ENCODE results near the gene SLFNL1. TPM values are rescaled to one million over a fixed set of nuclear protein-coding genes. Genes with fewer than 3 reads are reported as not detected.

Gene SLFNL1
- total RNA-seq, 2 experiments from 2014 or later: 0.49 to 0.82 TPM

- POLR2A ChIA-PET: no interaction called here
- intact Hi-C loops (cut with micrococcal nuclease; ENCODE audit: unreplicated experiment): no loop called here
Measured at GRCh38 chr1:41017141-41018017, 4.1 kb downstream of the SLFNL1 start.

GRCh38 chr1:41015897-41016470 lies 5.5 kb downstream of the SLFNL1 start:
- H3K4me3 ChIP-seq (ENCODE audit: low read depth, low read length, poor library complexity, severe bottlenecking): no peak overlapping the region
- no peak overlapping the region for H2AFZ ChIP-seq (ENCODE audit: low read length)
- DNase-seq (ENCODE audit: low spot score): no peak
- no peaks in the 10 kb centered on the region for H3K9me3 ChIP-seq (ENCODE audit: low read length)
- H3K4me2 ChIP-seq (ENCODE audit: low read length): no peak overlapping the region
- intact Hi-C loops (cut with micrococcal nuclease; ENCODE audit: unreplicated experiment): no loop called here
- H3K4me1 ChIP-seq (ENCODE audit: insufficient read depth, low read length, poor library complexity, severe bottlenecking): peaks cover 13% of the 10 kb centered on the region
- no peak for TF ChIP-seq EZH2phosphoT487 (IDR thresholded peaks at IDR 0.05; ENCODE audit: borderline replicate concordance, low read depth, low read length)
- H3K27ac ChIP-seq (ENCODE audit: low read depth, low read length, poor library complexity, severe bottlenecking): peak overlapping the region; percentile 45
- ChIA-PET CTCF (ENCODE audit: unreplicated experiment) (no interaction called here), POLR2A (no interaction called here)
- H4K20me1 ChIP-seq (ENCODE audit: insufficient read depth, low read length): no peaks in the 10 kb centered on the region
- no peaks in the 10 kb centered on the region for H3K9me2 ChIP-seq (ENCODE audit: insufficient read depth, low read length)
- no TSS peak for BruUV-seq (replicated peaks)
- no peaks in the 10 kb centered on the region for H3K79me2 ChIP-seq (ENCODE audit: insufficient read depth, low read depth, low read length)
- H3K36me3 ChIP-seq (ENCODE audit: insufficient read depth, low read length): peaks cover 83% of the 10 kb centered on the region

More at GRCh38 chr1:41017141-41018017, 4.1 kb downstream of the SLFNL1 start:
- Histone ChIP-seq H3K4me3 (ENCODE audit: low read depth, low read length, poor library complexity, severe bottlenecking) (no peak overlapping the region), H3K36me3 (ENCODE audit: insufficient read depth, low read length) (peaks cover 69% of the 10 kb centered on the region), H3K79me2 (ENCODE audit: insufficient read depth, low read depth, low read length) (no peaks in the 10 kb centered on the region), H3K4me1 (ENCODE audit: insufficient read depth, low read length, poor library complexity, severe bottlenecking) (peaks cover 13% of the 10 kb centered on the region), H2AFZ (ENCODE audit: low read length) (no peak overlapping the region), H3K9me3 (ENCODE audit: low read length) (no peaks in the 10 kb centered on the region), H3K9me2 (ENCODE audit: insufficient read depth, low read length) (no peaks in the 10 kb centered on the region), H3K27ac (ENCODE audit: low read depth, low read length, poor library complexity, severe bottlenecking) (no peak overlapping the region), H3K4me2 (ENCODE audit: low read length) (no peak overlapping the region), H4K20me1 (ENCODE audit: insufficient read depth, low read length) (no peaks in the 10 kb centered on the region)
- TF ChIP-seq EZH2phosphoT487 (IDR thresholded peaks at IDR 0.05; ENCODE audit: borderline replicate concordance, low read depth, low read length): no peak
- TF ChIP-seq CTCF (conservative IDR thresholded peaks at IDR 0.05; ENCODE audit: low read length): no peak
- DNase-seq (ENCODE audit: low spot score): no peak
- no TSS peak for BruUV-seq (replicated peaks)
- CTCF ChIA-PET (ENCODE audit: unreplicated experiment): no interaction called here

GRCh38 chr1:41015281-41015896 lies 6.1 kb downstream of the SLFNL1 start:
- CTCF ChIA-PET (ENCODE audit: unreplicated experiment): no interaction called here
- peaks cover 88% of the 10 kb centered on the region for H3K36me3 ChIP-seq (ENCODE audit: insufficient read depth, low read length)
- no peak overlapping the region for H3K4me2 ChIP-seq (ENCODE audit: low read length)
- no peak overlapping the region for H3K4me3 ChIP-seq (ENCODE audit: low read depth, low read length, poor library complexity, severe bottlenecking)
- no peaks in the 10 kb centered on the region for H4K20me1 ChIP-seq (ENCODE audit: insufficient read depth, low read length)
- H3K27ac ChIP-seq (ENCODE audit: low read depth, low read length, poor library complexity, severe bottlenecking): peak overlapping the region; percentile 45
- POLR2A ChIA-PET: no interaction called here
- DNase-seq (ENCODE audit: low spot score): no peak
- H3K9me3 ChIP-seq (ENCODE audit: low read length): no peaks in the 10 kb centered on the region
- no peaks in the 10 kb centered on the region for H3K9me2 ChIP-seq (ENCODE audit: insufficient read depth, low read length)
- TF ChIP-seq EZH2phosphoT487 (IDR thresholded peaks at IDR 0.05; ENCODE audit: borderline replicate concordance, low read depth, low read length) (no peak), CTCF (conservative IDR thresholded peaks at IDR 0.05; ENCODE audit: low read length) (no peak)
- intact Hi-C loops (cut with micrococcal nuclease; ENCODE audit: unreplicated experiment): no loop called here
- no TSS peak for BruUV-seq (replicated peaks)
- H3K79me2 ChIP-seq (ENCODE audit: insufficient read depth, low read depth, low read length): no peaks in the 10 kb centered on the region
- H3K4me1 ChIP-seq (ENCODE audit: insufficient read depth, low read length, poor library complexity, severe bottlenecking): peaks cover 13% of the 10 kb centered on the region
- no peak overlapping the region for H2AFZ ChIP-seq (ENCODE audit: low read length)

Data from OCI-LY7 (cell line).